ENCODE data around the gene N4BP2L2. TPM values are rescaled to one million over a fixed set of nuclear protein-coding genes. Genes with fewer than 3 reads are reported as not detected.

Gene N4BP2L2
- polyA plus RNA-seq, 3 donors: 137 to 239 (median 170) TPM

- no peak for DNase-seq (ENCODE audit: extremely low read depth in 1 of 11, low read depth in 9 of 11, low spot score in 4 of 11)
These were observed 6.5 kb upstream of the N4BP2L2 start for GRCh38 chr13:32545083-32545482.

GRCh38 chr13:32542221-32542620, 3.6 kb upstream of the N4BP2L2 start:
- no peak for DNase-seq (ENCODE audit: extremely low read depth in 1 of 11, low read depth in 9 of 11, low spot score in 4 of 11)

GRCh38 chr13:32538143-32538620, 413 bp downstream of the N4BP2L2 start:
- DNase-seq (ENCODE audit: extremely low read depth in 1 of 11, low read depth in 9 of 11, low spot score in 4 of 11): peak in 6 of 11 donors; percentile 21 to 38 (median 29)

GRCh38 chr13:32537580-32538142, 934 bp downstream of the N4BP2L2 start:
- DNase-seq (ENCODE audit: extremely low read depth in 1 of 11, low read depth in 9 of 11, low spot score in 4 of 11): peak in 2 of 11 donors; percentile 7 to 38

- DNase-seq (ENCODE audit: extremely low read depth in 1 of 11, low read depth in 9 of 11, low spot score in 4 of 11): no peak
These were observed 2.8 kb downstream of the N4BP2L2 start for GRCh38 chr13:32535748-32536147.

GRCh38 chr13:32535115-32535514, 3.5 kb downstream of the N4BP2L2 start:
- no peak for DNase-seq (ENCODE audit: extremely low read depth in 1 of 11, low read depth in 9 of 11, low spot score in 4 of 11)

GRCh38 chr13:32530841-32531253, 7.7 kb downstream of the N4BP2L2 start:
- DNase-seq (ENCODE audit: extremely low read depth in 1 of 11, low read depth in 9 of 11, low spot score in 4 of 11): peak in 9 of 11 donors; percentile 27 to 56 (median 38)

- no peak for DNase-seq (ENCODE audit: extremely low read depth in 1 of 11, low read depth in 9 of 11, low spot score in 4 of 11)
These were observed 10.2 kb downstream of the N4BP2L2 start for GRCh38 chr13:32528358-32528757.

GRCh38 chr13:32527151-32527550, 11.4 kb downstream of the N4BP2L2 start:
- no peak for DNase-seq (ENCODE audit: extremely low read depth in 1 of 11, low read depth in 9 of 11, low spot score in 4 of 11)

- no peak for DNase-seq (ENCODE audit: extremely low read depth in 1 of 11, low read depth in 9 of 11, low spot score in 4 of 11)
These were observed 12.8 kb downstream of the N4BP2L2 start for GRCh38 chr13:32525766-32526165.

GRCh38 chr13:32515246-32515645, 23.3 kb downstream of the N4BP2L2 start:
- DNase-seq (ENCODE audit: extremely low read depth in 1 of 11, low read depth in 9 of 11, low spot score in 4 of 11): no peak

GRCh38 chr13:32511482-32511881, 27.1 kb downstream of the N4BP2L2 start:
- DNase-seq (ENCODE audit: extremely low read depth in 1 of 11, low read depth in 9 of 11, low spot score in 4 of 11): no peak

- no peak for DNase-seq (ENCODE audit: extremely low read depth in 1 of 11, low read depth in 9 of 11, low spot score in 4 of 11)
These were observed 33.7 kb downstream of the N4BP2L2 start for GRCh38 chr13:32504876-32505275.

- no peak for DNase-seq (ENCODE audit: extremely low read depth in 1 of 11, low read depth in 9 of 11, low spot score in 4 of 11)
These were observed 34.3 kb downstream of the N4BP2L2 start for GRCh38 chr13:32504263-32504662.

GRCh38 chr13:32503727-32504126, 34.9 kb downstream of the N4BP2L2 start:
- no peak for DNase-seq (ENCODE audit: extremely low read depth in 1 of 11, low read depth in 9 of 11, low spot score in 4 of 11)

GRCh38 chr13:32501064-32501463, 37.5 kb downstream of the N4BP2L2 start:
- DNase-seq (ENCODE audit: extremely low read depth in 1 of 11, low read depth in 9 of 11, low spot score in 4 of 11): no peak

GRCh38 chr13:32499538-32500210, 38.9 kb downstream of the N4BP2L2 start:
- no peak for DNase-seq (ENCODE audit: extremely low read depth in 1 of 11, low read depth in 9 of 11, low spot score in 4 of 11)

- no peak for DNase-seq (ENCODE audit: extremely low read depth in 1 of 11, low read depth in 9 of 11, low spot score in 4 of 11)
These were observed 41.0 kb downstream of the N4BP2L2 start for GRCh38 chr13:32497589-32497988.

- DNase-seq (ENCODE audit: extremely low read depth in 1 of 11, low read depth in 9 of 11, low spot score in 4 of 11): no peak
These were observed 41.9 kb downstream of the N4BP2L2 start for GRCh38 chr13:32496599-32497160.

- DNase-seq (ENCODE audit: extremely low read depth in 1 of 11, low read depth in 9 of 11, low spot score in 4 of 11): no peak
These were observed 42.8 kb downstream of the N4BP2L2 start for GRCh38 chr13:32495841-32496240.
